Tibial artery (tissue), 4 donors: ENCODE results near the gene ARHGAP33.

Experiments used
- DNase-seq, 2 donors: peaks; one replicate each; pipeline ENCODE4 v3.0.0-alpha.2; 2019
- H3K27ac ChIP-seq, 2 donors: fragments of 200-600 bp; sonication (generic) in 1 of 2; 1 replicate in 1 of 2; 2 replicates in 1 of 2; pipeline ENCODE4 v1.5.1; 2018 to 2019; ENCODE audit warnings: mild to moderate bottlenecking in 1 of 2
- H3K27me3 ChIP-seq, 2 donors: fragments of 200-600 bp; sonication (generic) in 1 of 2; one replicate each; pipeline versions ENCODE4 v1.5.1 to v1.6.0; 2016 to 2019
- H3K36me3 ChIP-seq, 3 donors: fragments of 200-600 bp; sonication (generic) in 2 of 3; one replicate each; pipeline ENCODE4 v1.5.1; 2016 to 2019; ENCODE audit warnings: mild to moderate bottlenecking in 2 of 3
- H3K4me1 ChIP-seq, 4 donors: fragments of 200-600 bp; sonication (generic) in 2 of 4; 1 replicate in 3 of 4; 2 replicates in 1 of 4; pipeline ENCODE4 v1.5.1; 2016 to 2019
- H3K4me3 ChIP-seq, 2 donors: fragments of 200-600 bp; sonication (generic) in 1 of 2; 1 replicate in 1 of 2; 2 replicates in 1 of 2; pipeline ENCODE4 v1.5.1; 2018 to 2019; ENCODE audit warnings: mild to moderate bottlenecking in 2 of 2
- H3K9me3 ChIP-seq, 3 donors: fragments of 200-600 bp; sonication (generic) in 1 of 3; one replicate each; pipeline ENCODE4 v1.5.1; 2016 to 2019
- CTCF ChIP-seq, 2 experiments: fragments of 200-600 bp in 1 of 2; fragments of 450-650 bp in 1 of 2; IDR thresholded peaks; one replicate each; pipeline ENCODE4 v1.5.1; 2017 to 2019; ENCODE audit warnings: antibody characterized with exemption in 2 of 2, mild to moderate bottlenecking in 1 of 2, moderate library complexity in 1 of 2
- intact Hi-C: fragments of 100-400 bp; cut with DNase I; formaldehyde crosslinking; loops from one replicate; pipeline ENCODE4 v1.15.0; 2023; ENCODE audit warnings: low total_unique reads

ARHGAP33 gene

GRCh38 chr19:35773020-35773806 is 2.2 kb upstream of the ARHGAP33 start:
- intact Hi-C loops = no loop called here
- TF ChIP-seq CTCF (IDR thresholded peaks at IDR 0.05) = no peak
- Histone ChIP-seq H3K4me3 (no peak overlapping the region), H3K9me3 (no peaks in the 10 kb centered on the region), H3K36me3 (peaks cover 0 to 15% (median 0%) of the 10 kb centered on the region in 3 donors), H3K4me1 (peaks cover 0 to 19% (median 15%) of the 10 kb centered on the region in 4 donors), H3K27me3 (no peaks in the 10 kb centered on the region), H3K27ac (no peak overlapping the region)
- DNase-seq = no peak

- Histone ChIP-seq H3K4me1 (peaks cover 0 to 19% (median 15%) of the 10 kb centered on the region in 4 donors), H3K27me3 (no peaks in the 10 kb centered on the region), H3K9me3 (no peaks in the 10 kb centered on the region), H3K27ac (peak overlapping the region in 1 of 2 donors; percentile 6), H3K36me3 (peaks cover 0 to 21% (median 8%) of the 10 kb centered on the region in 3 donors), H3K4me3 (peak overlapping the region; percentile 92 to 93)
- no peak for DNase-seq
- intact Hi-C loops = no loop called here
- no peak for TF ChIP-seq CTCF (IDR thresholded peaks at IDR 0.05)
Observed at GRCh38 chr19:35774274-35775045, 904 bp upstream of the ARHGAP33 start.

GRCh38 chr19:35775046-35775297 is 392 bp upstream of the ARHGAP33 start:
- DNase-seq = no peak
- H3K36me3 ChIP-seq = peaks cover 2 to 26% (median 8%) of the 10 kb centered on the region in 3 donors
- peak overlapping the region in 1 of 2 donors; percentile 6 for H3K27ac ChIP-seq
- intact Hi-C loops = no loop called here
- H3K4me3 ChIP-seq = peak overlapping the region; percentile 92 to 93
- H3K27me3 ChIP-seq = no peaks in the 10 kb centered on the region
- no peak for TF ChIP-seq CTCF (IDR thresholded peaks at IDR 0.05)
- H3K4me1 ChIP-seq = peaks cover 0 to 19% (median 15%) of the 10 kb centered on the region in 4 donors
- no peaks in the 10 kb centered on the region for H3K9me3 ChIP-seq

- no peaks in the 10 kb centered on the region for H3K27me3 ChIP-seq
- H3K4me3 ChIP-seq = peak overlapping the region; percentile 92 to 93
- H3K36me3 ChIP-seq = peaks cover 14 to 38% (median 21%) of the 10 kb centered on the region in 3 donors
- DNase-seq = peak in 1 of 2 donors; percentile 63
- intact Hi-C loops = no loop called here
- H3K27ac ChIP-seq = peak overlapping the region; percentile 71 to 72
- H3K4me1 ChIP-seq = peaks cover 0 to 19% (median 15%) of the 10 kb centered on the region in 4 donors
- no peaks in the 10 kb centered on the region for H3K9me3 ChIP-seq
- TF ChIP-seq CTCF (IDR thresholded peaks at IDR 0.05) = no peak
Observed at GRCh38 chr19:35776102-35776788, 881 bp downstream of the ARHGAP33 start.

GRCh38 chr19:35777086-35777841 is 1.9 kb downstream of the ARHGAP33 start:
- intact Hi-C loops = no loop called here
- Histone ChIP-seq H3K27ac (no peak overlapping the region), H3K4me3 (no peak overlapping the region), H3K9me3 (no peaks in the 10 kb centered on the region), H3K36me3 (peaks cover 18 to 49% (median 29%) of the 10 kb centered on the region in 3 donors), H3K4me1 (peaks cover 0 to 19% (median 15%) of the 10 kb centered on the region in 4 donors), H3K27me3 (no peaks in the 10 kb centered on the region)
- no peak for DNase-seq
- no peak for TF ChIP-seq CTCF (IDR thresholded peaks at IDR 0.05)
